ENCODE data around the gene CCDC59. TPM values are rescaled to one million over a fixed set of nuclear protein-coding genes. Genes with fewer than 3 reads are reported as not detected.

The CCDC59 gene
- total RNA-seq, 1 experiment from 2014 or later: 57.0 TPM

DNA sequence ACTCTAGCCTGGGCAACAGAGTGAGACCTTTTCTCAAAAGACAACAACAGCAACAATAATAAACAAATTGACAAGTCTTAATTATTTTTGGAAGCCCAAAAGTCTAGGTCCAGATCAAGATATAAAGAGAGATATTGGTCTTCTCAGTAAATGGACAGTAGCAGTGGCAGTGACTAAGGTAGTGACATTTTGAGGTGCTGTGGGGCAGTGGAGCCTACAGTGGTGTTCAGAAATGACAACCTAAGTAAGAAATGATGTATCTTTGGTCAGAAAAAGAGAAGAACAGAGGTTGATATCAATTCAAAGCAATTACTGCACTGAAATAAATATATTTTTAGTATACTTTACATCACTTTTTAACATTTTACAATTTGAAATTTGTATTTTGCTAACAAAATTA, 20.8 kb upstream of the CCDC59 start:
- H3K36me3 ChIP-seq (ENCODE audit: control insufficient read depth, insufficient read depth, low read length): no peaks in the 10 kb centered on the region
- no peaks in the 10 kb centered on the region for H3K27me3 ChIP-seq (replicated peaks; ENCODE audit: control insufficient read depth, insufficient read depth, low read length)
- POLR2A ChIA-PET: no interaction called here
- intact Hi-C loops (cut with micrococcal nuclease; ENCODE audit: unreplicated experiment): no loop called here
- H3K4me1 ChIP-seq: no peaks in the 10 kb centered on the region
- TF ChIP-seq, protein P1, sequence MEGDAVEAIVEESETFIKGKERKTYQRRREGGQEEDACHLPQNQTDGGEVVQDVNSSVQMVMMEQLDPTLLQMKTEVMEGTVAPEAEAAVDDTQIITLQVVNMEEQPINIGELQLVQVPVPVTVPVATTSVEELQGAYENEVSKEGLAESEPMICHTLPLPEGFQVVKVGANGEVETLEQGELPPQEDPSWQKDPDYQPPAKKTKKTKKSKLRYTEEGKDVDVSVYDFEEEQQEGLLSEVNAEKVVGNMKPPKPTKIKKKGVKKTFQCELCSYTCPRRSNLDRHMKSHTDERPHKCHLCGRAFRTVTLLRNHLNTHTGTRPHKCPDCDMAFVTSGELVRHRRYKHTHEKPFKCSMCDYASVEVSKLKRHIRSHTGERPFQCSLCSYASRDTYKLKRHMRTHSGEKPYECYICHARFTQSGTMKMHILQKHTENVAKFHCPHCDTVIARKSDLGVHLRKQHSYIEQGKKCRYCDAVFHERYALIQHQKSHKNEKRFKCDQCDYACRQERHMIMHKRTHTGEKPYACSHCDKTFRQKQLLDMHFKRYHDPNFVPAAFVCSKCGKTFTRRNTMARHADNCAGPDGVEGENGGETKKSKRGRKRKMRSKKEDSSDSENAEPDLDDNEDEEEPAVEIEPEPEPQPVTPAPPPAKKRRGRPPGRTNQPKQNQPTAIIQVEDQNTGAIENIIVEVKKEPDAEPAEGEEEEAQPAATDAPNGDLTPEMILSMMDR (IDR thresholded peaks at IDR 0.05; ENCODE audit: insufficient read depth in 1 of 2, low read depth in 1 of 2, low read length in 1 of 2, severe bottlenecking in 1 of 2, unreplicated experiment in 1 of 2): no peak
- no TSS peak for BruUV-seq (replicated peaks)
- Mint-ChIP-seq H3K27me3 (ENCODE audit: insufficient read depth, unreplicated experiment) (no peaks in the 10 kb centered on the region), H3K4me1 (ENCODE audit: low read depth, unreplicated experiment) (no peaks in the 10 kb centered on the region), H3K9me3 (ENCODE audit: unreplicated experiment) (peaks cover 10% of the 10 kb centered on the region), H3K36me3 (ENCODE audit: insufficient read depth, unreplicated experiment) (no peaks in the 10 kb centered on the region), H3K27ac (ENCODE audit: unreplicated experiment) (no peak overlapping the region), H3K4me3 (ENCODE audit: unreplicated experiment) (no peak overlapping the region)
- H3K9me3 ChIP-seq: no peaks in the 10 kb centered on the region
- CTCF ChIA-PET: no interaction called here
- no peak for DNase-seq
- H3K4me3 ChIP-seq (ENCODE audit: low read depth, low read length): no peak overlapping the region

GRCh38 chr12:82375201-82375600, 17.0 kb upstream of the CCDC59 start:
- CTCF ChIA-PET: no interaction called here
- intact Hi-C loops (cut with micrococcal nuclease; ENCODE audit: unreplicated experiment): no loop called here
- H3K27ac Mint-ChIP-seq (ENCODE audit: unreplicated experiment): no peak overlapping the region

GRCh38 chr12:82366197-82366596, 8.0 kb upstream of the CCDC59 start:
- intact Hi-C loops (cut with micrococcal nuclease; ENCODE audit: unreplicated experiment): no loop called here
- Histone ChIP-seq H3K36me3 (ENCODE audit: control insufficient read depth, insufficient read depth, low read length) (no peaks in the 10 kb centered on the region), H3K4me1 (no peaks in the 10 kb centered on the region), H3K27me3 (replicated peaks; ENCODE audit: control insufficient read depth, insufficient read depth, low read length) (no peaks in the 10 kb centered on the region), H3K4me3 (ENCODE audit: low read depth, low read length) (no peak overlapping the region), H3K9me3 (no peaks in the 10 kb centered on the region; the same call in 1 of the 2 replicates)
- no peak for DNase-seq
- BruUV-seq (replicated peaks): no TSS peak
- H3K27ac Mint-ChIP-seq (ENCODE audit: unreplicated experiment): no peak overlapping the region
- TF ChIP-seq, protein P1 (IDR thresholded peaks at IDR 0.05; ENCODE audit: insufficient read depth in 1 of 2, low read depth in 1 of 2, low read length in 1 of 2, severe bottlenecking in 1 of 2, unreplicated experiment in 1 of 2): no peak
- ChIA-PET POLR2A (no interaction called here), CTCF (no interaction called here)
- peaks cover 10% of the 10 kb centered on the region for H3K9me3 Mint-ChIP-seq (ENCODE audit: unreplicated experiment)
- no peak overlapping the region for H3K4me3 Mint-ChIP-seq (ENCODE audit: unreplicated experiment)
- H3K36me3 Mint-ChIP-seq (ENCODE audit: insufficient read depth, unreplicated experiment): no peaks in the 10 kb centered on the region
- H3K27me3 Mint-ChIP-seq (ENCODE audit: insufficient read depth, unreplicated experiment): no peaks in the 10 kb centered on the region
- no peaks in the 10 kb centered on the region for H3K4me1 Mint-ChIP-seq (ENCODE audit: low read depth, unreplicated experiment)

More at GRCh38 chr12:82375201-82375600, 17.0 kb upstream of the CCDC59 start:
- no peak overlapping the region for H3K4me3 Mint-ChIP-seq (ENCODE audit: unreplicated experiment)
- no peaks in the 10 kb centered on the region for H3K4me1 ChIP-seq
- no peaks in the 10 kb centered on the region for H3K27me3 ChIP-seq (replicated peaks; ENCODE audit: control insufficient read depth, insufficient read depth, low read length)
- no peaks in the 10 kb centered on the region for H3K4me1 Mint-ChIP-seq (ENCODE audit: low read depth, unreplicated experiment)
- H3K36me3 ChIP-seq (ENCODE audit: control insufficient read depth, insufficient read depth, low read length): no peaks in the 10 kb centered on the region
- H3K9me3 Mint-ChIP-seq (ENCODE audit: unreplicated experiment): peaks cover 20% of the 10 kb centered on the region
- H3K9me3 ChIP-seq: no peaks in the 10 kb centered on the region
- no peaks in the 10 kb centered on the region for H3K27me3 Mint-ChIP-seq (ENCODE audit: insufficient read depth, unreplicated experiment)
- BruUV-seq (replicated peaks): no TSS peak
- no peaks in the 10 kb centered on the region for H3K36me3 Mint-ChIP-seq (ENCODE audit: insufficient read depth, unreplicated experiment)
- DNase-seq: no peak
- H3K4me3 ChIP-seq (ENCODE audit: low read depth, low read length): no peak overlapping the region
- POLR2A ChIA-PET: no interaction called here
- TF ChIP-seq, protein P1 (IDR thresholded peaks at IDR 0.05; ENCODE audit: insufficient read depth in 1 of 2, low read depth in 1 of 2, low read length in 1 of 2, severe bottlenecking in 1 of 2, unreplicated experiment in 1 of 2): no peak

Measured in Caco-2 (cell line).